Iris pigment epithelial cell (primary cell): ENCODE data around the gene KANK4.

Experiments
- DNase-seq: peaks from one replicate; pipeline ENCODE4 v3.0.0-alpha.2; 2011; ENCODE audit warnings: low read depth

Gene KANK4

DNA sequence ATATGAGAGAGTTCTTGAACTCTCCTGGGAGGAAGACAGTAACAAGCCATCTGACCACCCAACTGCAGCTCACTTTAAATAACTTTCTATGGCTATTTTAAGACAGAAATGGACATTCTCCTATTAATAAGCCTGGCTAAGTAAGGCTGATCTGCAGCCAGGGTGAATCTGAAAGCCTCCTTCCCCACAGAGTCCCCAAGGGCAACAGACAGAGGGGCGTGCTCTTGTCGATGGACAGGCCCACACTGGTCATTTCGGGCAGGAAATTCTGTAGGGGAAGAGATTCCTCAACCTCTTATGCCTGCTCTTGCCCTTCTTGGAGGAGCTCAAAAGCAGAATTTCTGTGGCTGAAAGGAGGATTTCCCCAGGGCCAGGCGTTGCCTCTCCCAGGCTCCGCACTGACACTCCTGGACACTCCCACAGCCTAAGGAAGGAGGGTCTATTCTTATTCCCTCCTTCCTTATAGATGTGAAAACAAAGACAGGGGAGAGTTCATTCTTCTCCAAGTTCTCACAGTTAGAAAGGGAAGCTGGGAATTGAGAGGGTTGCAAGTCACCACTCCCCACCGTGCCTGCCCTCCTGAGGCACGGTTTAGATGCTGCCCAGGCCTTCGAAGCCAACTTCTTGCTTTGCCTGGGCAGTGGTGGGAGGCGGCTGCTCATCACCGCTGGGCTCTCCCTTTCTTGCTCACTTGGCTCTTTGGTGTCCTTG, 17.9 kb upstream of the KANK4 start:
- DNase-seq: no peak

DNA sequence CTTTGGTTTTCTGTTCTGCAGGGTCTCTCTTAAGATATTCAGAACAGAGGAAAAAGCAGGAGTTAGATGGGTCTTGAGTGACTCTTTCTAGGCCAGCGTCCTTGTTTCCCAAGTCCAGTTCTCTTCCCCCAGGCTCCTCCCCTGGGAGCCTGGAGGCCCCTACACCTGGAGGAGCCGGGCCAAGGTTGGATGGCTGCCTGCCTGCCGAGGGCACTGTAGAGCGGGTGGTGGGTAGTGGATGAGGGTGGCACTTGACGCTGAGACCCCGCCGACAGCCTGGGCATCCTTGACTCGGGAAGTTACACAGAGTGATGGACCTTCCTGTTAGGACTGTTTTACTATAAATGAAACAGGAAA, 17.4 kb upstream of the KANK4 start:
- no peak for DNase-seq

DNA sequence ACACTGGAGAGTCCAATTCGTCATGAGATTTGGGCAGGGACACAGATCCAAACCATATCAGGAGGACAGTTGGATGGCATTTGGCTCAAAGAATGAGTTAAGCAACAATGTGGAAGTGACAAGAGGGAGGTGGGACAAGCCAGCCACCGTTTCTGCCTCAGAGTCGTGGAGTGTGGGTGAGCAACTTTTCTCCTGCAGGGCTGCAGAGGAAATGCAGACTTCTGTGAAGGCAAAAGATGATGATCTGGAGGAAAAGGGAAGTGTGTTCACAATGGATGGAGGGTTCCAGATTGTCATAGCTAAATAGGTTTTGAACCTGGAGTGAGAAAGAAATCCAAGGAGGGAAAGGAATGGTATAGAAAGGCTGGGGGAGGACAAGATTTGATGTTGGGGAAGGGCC, 16.4 kb upstream of the KANK4 start:
- no peak for DNase-seq

DNA sequence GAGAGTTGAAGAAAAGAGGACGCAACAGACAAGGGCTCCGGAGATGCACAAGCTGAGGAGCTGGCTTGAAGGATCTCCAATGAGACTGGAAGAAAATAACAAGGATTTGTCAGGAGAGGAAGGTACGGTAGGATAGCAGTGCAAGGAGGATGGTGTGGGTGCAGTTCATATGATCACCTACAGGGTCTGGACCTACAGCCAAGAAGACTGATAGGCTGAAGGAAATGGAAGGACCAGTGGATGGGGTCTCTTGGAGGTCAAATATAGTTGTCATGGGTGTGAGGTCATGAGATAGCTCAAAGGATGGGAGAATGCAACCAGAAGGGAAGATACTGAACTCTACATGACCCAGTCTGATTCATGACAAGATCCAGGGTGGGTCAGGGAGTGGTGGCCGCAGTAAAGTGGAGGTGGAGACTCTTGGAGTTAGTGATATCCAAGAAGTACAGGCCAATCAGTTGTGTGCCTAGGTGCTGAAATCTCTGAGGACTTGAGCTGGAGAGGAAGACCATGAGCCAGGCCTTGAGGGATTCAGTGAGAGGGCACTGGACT, 15.3 kb upstream of the KANK4 start:
- no peak for DNase-seq

DNA sequence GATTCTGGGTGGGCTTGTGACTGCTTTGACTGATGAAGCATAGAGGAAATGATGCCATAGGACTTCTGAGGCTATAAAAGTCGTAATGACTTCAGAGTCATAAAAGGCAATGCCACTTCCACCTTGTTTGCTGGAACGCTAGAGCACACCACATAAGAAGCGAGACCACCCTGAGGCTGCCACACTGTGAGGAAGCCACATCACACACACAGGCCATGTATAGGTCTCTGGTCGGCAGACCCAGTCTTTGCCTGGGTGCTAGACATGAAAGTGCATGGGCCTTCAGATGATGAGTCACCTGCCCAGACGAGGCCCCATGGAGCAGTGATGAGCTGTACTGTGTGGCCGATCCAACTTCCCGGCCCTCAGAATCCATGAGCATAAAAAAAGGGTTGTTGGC, 14.2 kb upstream of the KANK4 start:
- DNase-seq: no peak

DNA sequence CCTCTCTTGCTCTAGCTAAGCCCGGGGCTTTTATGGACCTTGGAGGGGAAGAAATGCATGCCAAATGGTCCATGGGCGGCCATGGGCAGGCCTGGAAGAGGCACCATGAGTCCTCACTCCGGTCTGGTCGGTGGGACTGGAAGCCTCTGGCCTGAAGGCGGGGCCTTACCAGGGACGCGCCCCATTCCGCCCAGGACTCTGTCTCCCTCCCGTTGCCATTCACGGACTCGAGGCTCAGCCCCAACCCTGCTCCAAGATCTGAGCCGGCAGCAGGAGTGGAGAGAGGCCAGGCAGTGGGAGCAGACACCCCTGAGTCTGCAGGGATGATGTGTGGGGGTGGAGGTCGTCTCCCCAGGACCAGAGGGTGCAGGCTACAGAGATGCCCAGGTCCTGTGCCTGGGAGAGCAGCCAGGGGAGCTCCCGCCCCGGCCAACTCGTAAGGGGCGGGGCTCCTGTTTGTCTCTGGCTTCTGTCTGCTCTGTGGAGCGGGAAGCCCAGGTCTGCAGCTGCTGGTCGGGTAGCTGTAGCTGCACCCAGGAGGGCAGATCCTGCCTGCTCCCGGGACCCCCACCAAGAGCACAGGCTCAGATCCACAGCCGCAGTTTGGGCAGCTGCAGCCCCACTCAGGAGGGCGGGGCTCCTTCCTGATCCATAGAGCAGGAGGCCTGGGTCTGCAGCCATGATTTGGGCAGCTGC, 8.3 kb upstream of the KANK4 start:
- DNase-seq: no peak

DNA sequence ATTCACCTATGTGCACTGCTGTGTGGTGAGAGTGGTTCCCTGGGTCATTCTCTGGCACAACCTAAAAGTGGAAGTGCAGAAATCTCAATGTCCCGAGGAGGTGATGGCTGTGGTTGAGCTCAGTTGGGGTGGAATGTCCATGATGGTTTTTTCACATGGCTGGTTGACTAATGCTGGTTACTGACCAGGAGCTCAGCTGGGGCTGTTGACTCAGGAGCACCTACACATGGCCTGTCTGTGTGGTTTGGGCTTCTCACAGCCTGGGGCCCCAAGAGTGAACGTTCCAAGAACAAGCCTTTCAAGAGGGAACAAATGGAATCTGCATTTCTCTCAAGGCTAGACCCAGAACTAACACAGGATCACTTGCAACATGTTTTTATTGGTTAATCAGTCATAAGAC, 6.4 kb upstream of the KANK4 start:
- DNase-seq: peak; percentile 45

DNA sequence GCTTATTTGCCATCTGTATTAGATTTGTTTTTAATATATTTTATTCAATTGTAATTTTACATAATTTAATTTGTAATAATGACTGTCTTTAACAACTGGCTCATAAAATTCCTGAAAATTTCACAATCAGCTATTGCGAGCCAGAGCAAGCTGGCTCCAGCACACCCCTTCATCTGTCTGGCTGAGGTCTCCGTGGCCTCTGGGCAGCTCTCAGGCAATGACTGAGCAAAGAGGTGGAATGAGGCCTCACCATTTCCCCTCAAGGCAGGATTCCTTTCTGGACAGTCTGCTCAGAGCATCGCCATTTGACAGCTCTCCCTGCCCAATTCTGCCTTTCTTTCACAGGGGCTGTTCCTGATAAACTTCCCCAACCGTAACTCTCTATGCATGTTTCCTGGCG, 5.8 kb upstream of the KANK4 start:
- peak; percentile 52 for DNase-seq

DNA sequence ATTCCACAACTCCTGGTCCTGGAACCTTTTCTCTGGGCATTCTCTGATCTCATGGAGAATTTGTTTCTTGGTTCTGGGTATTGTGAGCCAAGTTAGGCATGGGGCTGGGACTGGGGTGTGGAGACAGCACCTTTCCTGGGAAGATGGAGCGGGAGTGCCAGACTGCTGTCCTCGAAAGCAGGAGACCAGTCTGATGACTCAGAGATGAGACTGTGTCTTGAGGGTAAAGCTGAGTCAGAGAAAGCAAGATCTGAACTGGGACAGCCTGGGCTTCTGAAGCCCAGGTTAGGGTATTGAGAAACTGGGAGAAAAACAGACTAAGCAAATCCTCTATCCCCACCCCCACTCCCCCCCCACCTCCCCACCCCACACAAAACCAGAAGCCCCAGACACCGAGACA, 2.2 kb upstream of the KANK4 start:
- peak; percentile 82 for DNase-seq

DNA sequence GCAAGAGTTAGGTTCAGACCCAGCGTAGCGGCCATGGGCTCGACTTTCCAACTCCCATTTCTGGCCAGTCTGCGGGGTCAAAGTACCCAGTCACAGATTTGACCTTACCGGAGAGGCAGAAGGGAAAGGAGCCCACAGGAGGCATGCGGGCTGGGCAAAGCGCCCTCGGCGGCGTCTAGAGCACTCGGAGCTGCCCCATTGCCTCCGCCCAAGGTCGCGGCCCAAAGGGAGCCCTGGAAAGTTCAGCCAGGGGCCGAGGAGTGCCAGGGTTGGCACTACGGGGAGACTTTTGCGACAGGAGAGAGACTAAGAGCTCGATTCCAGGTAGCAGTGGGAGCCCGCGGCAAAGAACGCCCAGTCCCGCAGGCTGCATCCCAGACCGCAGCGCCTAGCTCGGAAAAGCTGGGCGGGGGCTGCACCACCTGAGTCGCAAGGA, 896 bp downstream of the KANK4 start:
- no peak for DNase-seq

DNA sequence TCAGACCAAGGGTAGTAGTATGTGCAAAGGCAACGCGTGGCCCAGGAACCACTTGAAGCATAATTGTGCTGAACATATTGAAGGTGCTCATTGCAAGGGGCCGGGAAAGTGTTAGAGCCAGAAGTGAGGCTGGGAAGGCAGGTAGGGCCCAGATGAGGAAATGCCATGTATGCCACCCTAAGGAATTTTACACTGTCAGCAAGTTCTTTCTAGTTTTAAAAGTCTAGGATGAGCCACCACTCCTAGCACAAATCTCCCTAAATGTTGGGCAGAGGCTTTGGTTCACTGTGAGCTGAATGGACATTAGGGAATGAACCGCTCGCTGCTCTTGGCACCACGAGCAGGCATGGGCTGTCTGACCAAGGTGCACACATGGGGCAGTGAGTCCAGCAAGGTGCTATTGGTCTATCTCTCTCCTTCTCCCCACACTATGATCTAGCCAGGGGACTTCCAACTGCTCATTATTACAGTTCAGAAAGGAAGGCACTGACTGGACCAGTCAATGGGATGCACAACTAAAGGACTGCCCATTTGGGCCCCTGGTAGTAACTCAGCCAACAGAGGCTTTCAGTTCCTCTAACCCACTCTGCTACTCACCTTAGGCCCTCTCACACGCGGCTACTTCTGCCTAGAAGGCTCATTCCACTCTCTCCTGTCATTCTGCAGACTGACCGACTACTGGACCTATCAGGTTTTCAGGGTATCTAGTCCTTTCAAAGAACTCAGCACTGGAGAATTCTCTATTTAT, 2.0 kb downstream of the KANK4 start:
- DNase-seq: no peak

DNA sequence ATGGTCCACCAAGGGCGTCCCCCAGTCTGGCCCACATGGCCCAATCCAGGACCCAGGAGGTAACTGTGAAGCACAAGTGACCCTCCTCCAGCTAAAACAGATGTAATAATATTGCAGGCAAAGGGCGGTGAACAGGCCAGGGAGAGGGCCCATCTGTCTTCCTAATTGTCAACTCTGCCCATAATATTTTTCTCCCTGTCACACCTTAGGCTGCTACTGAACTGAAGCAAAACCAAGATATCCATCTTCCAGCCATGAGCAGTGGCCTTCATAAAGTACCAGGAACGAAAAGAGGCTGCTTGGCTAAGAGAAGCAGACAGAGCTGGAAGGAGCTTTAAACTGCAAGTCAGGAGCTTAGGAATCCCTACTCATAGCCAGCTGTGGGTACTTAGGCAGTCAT, 3.1 kb downstream of the KANK4 start:
- DNase-seq: no peak

DNA sequence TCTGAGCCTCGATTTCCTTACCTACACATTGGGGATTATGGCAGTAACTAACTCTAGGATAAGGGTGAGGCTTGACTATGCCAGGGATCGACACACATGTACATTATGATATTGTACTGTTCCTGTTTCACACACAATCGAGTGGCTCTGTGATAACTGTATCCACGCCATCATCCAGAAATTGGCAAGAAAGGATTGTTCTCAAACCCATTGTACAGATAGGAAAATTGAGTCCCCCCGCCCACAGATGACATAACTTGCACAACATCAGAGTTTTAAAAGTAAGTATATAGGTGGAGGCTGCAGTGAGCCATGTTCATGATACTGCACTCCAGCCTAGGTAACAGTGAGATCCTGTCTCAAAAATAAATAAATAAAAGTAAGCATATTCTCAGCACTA, 3.8 kb downstream of the KANK4 start:
- no peak for DNase-seq

DNA sequence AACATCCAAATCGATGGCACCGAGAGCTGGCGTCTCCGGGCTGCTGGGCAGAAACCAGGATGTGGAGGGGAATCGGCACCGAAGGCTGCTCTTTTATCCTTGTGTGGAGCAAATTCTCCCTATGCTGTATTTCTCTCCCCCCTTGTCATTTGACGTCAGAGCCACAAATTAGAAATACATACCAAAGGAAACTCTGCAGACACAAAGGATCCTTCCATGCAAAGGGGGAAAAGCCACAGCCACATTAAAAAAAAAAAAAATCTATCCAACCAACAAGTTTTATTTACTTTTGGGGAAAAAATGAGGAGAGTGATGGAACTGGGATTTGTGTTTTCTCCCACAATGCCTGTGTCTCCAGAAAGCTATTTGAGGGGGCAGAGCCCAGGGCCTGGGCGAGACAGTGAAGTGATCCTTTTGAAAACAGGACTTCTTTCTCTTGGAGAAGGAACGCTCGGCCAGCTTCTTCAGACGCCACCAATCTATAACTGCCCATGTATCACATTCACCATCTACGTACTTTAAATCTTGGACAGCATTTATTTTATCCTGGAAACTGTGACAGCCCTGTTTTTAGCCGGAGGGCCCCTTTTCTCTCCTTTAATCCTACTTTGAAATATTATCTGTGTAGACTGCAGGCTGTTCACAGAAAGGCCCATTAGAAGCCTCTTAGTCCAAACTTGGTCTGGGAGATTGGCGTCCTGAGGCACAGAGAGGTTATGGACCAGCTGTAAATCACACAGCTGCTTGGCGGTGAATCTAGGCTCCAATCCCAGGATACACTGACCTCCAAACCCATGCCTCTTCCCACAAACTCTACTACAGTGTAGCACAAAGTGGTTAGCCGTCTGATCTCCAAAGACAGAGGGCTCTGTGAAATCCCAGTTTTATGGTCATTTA, 4.5 kb downstream of the KANK4 start:
- no peak for DNase-seq

DNA sequence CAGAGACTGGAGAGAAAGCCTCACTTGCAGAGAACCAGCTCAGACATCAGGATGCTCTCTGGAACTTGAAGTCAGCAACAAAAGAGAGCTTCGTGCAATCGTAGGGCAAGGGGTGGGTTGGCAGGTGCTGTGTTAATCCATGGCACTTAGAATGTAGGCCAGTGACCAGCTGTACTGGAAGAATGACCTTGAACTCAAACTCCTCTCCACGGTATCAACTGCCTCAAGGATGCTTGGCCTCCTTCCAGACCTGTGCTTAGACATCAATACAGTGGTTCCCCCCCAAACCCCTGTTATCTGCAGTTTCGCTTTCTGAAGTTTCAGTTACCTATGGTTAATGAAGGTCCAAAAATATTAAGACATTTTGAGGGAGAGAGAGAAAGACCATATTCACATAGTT, 6.5 kb downstream of the KANK4 start:
- DNase-seq: no peak

DNA sequence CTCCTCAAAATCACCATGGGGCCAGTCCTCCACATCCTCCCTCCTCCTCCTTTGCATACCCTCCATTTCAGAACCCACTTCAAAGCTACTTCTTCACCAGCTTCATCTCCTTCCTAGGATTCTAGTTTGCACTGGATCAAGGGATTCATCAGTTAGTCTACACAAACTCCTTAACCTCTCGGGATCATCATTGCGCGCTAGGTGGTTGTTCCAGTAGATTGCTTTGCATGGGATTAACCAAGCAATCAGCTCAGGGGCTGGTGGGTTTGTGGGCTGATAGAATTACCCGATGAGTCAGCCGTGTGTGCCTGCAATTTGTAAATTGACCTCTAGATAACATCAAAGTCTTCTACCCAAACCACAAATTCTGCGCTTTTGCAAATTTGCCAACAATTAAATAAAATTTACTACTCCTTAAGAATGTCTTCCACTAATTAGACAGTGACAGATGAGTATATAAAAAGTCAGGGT, 7.7 kb downstream of the KANK4 start:
- no peak for DNase-seq

DNA sequence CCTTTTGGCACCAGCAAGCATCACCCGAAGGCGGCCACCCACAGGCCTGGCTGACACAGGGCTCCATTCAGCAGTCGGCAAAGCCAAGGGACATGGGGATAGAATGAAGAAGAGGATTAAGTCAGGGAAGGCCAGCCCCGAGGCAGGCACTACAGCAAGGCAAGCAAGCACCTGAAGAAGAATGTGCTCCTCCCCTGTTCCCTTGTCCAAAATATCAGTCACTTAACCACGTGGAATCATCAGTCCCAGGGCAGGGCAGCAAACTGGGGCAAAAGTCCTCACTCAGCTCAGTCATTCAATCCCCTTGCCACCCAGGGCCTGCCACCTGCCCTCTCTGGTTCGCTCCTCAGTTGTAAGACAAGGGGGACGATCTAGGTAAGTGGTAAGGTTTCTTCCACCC, 9.3 kb downstream of the KANK4 start:
- no peak for DNase-seq

DNA sequence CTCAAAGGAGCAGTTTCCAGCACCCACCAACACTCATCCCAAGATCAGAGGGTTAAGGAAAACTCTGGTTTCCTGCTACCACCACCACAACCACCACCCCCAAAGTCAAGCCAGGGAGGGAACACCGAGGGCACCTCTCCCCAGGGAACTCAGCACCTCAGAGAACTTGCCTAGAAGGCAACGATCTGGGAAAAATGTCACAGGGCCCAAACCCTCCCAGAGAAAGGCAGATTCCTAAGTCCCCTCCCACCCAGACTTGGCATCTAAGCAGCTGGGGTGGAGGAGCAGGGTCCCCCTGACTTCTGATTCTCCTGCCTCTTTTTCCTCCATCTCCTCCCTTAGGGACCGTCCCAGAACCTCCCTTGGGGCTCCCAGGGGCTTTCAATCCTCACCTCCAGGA, 10.6 kb downstream of the KANK4 start:
- DNase-seq: no peak

DNA sequence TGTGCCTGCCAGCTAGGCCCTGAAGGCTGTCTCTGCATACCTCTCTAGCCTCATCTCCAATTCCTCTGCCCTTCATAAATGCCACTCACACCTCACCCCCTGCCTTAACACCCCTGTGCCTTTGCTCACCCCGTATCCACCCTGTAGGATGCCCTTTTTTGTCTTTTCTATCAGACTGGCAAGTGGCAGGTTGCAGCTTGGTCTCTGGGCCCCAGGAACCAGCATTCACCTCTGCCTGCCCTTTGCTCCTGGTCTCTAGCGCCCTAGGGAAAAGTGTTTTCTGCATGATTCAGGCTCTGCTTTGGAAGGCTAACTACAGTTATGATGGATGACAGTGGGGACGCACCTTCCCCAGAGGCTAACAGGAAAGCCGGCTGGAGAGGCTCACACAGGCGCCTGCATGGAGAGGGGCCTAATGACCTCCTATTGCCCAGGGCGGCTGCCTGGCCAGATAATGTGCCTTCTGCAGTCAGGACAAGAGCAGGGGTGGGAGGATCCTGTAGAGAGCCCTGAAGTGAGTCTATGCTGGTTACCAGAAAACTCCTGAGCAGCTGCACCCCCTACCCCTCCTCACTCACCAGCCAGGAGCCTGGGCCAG, 11.2 kb downstream of the KANK4 start:
- no peak for DNase-seq

DNA sequence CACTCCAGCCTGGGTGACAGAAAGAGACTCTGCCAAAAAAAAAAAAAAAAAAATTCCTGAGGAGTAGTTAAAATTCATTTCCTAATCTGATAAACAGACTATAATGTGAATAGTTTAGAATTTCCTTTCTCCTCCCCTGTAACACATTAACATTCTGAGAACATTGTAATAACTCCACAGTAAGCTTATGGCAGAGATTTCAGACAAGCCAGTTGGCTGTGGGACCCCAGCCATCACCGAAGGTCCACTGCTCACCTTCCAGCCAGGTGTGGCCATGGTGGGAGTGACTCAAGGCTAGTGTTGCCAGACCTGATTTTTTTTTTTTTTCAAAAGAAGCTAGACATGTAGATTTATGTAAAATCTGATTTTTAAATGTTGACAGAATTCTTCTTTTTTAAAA, 11.8 kb downstream of the KANK4 start:
- no peak for DNase-seq

DNA sequence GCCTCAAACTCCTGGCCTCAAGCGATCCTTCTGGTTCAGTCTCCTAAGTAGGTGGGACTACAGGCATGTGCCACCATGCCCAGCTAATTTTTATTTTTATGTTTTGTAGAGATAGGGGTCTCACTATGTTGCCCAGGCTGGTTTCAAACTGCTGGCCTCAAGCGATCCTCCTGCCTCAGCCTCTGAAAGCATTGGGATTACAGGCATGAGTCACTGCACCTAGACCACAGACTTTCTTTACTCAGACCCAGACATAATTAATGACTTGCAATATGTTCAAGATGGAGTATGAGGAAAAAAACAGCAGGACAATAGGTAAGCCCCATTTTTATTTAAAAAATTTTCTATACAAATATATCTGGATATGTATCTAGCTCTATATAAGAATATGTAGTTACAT, 13.2 kb downstream of the KANK4 start:
- DNase-seq: no peak

DNA sequence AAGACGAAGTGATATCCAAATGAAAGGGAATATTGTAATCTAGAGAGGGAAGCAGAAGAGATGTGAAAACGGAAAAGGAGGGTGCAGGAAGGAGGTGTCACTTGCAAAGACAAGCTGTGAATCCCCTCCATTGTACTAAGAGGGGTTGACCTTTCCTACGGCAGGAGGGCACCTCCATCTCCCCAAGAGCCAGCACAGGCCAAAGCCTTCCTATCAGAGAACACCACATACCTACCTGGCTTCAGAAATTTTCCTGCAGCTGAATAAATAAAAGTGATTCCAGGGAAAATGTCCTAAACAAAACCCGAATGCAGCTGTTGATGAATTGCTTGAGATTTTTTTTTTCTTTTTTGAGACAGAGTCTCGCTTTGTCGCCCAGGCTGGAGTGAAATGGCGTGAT, 14.3 kb downstream of the KANK4 start:
- no peak for DNase-seq
